ENCODE measurements around the gene PDE6C.

The PDE6C gene

GRCh38 chr10:93600446-93601145, 11.7 kb upstream of the PDE6C start:
- H3K9ac ChIP-seq (ENCODE audit: low read length): no peak overlapping the region
- no peak overlapping the region for H3K4me2 ChIP-seq (ENCODE audit: low read length)
- no peak overlapping the region for H3K27ac ChIP-seq (ENCODE audit: low read length)
- H4K20me1 ChIP-seq (ENCODE audit: insufficient read depth, low read length): no peaks in the 10 kb centered on the region
- no peak overlapping the region for H2AFZ ChIP-seq (ENCODE audit: low read depth, low read length)
- H3K27me3 ChIP-seq (ENCODE audit: low read depth, low read length): no peaks in the 10 kb centered on the region
- no peak for TF ChIP-seq EZH2phosphoT487 (IDR thresholded peaks at IDR 0.05; ENCODE audit: low read depth)
- TF ChIP-seq CTCF (IDR thresholded peaks at IDR 0.05; ENCODE audit: low read depth, low read length): no peak
- no peak overlapping the region for H3K4me3 ChIP-seq (ENCODE audit: low read length)
- no peaks in the 10 kb centered on the region for H3K79me2 ChIP-seq (ENCODE audit: low read length)
- H3K4me1 ChIP-seq (ENCODE audit: low read length): no peaks in the 10 kb centered on the region
- H3K9me3 ChIP-seq (ENCODE audit: insufficient read depth, low read length): no peaks in the 10 kb centered on the region
- H3K36me3 ChIP-seq (replicated peaks; ENCODE audit: low read depth, low read length): no peaks in the 10 kb centered on the region

- no peak within 1 kb of the TSS for H3K4me3 ChIP-seq (ENCODE audit: low read length)
- no peak within 1 kb of the TSS for H3K4me2 ChIP-seq (ENCODE audit: low read length)
- H4K20me1 ChIP-seq (ENCODE audit: insufficient read depth, low read length): no peaks in the 10 kb centered on the region
- no peaks in the 10 kb centered on the region for H3K27me3 ChIP-seq (ENCODE audit: low read depth, low read length)
- H3K79me2 ChIP-seq (ENCODE audit: low read length): no peaks in the 10 kb centered on the region
- TF ChIP-seq CTCF (IDR thresholded peaks at IDR 0.05; ENCODE audit: low read depth, low read length): no peak
- no peaks in the 10 kb centered on the region for H3K4me1 ChIP-seq (ENCODE audit: low read length)
- H3K9ac ChIP-seq (ENCODE audit: low read length): no peak within 1 kb of the TSS
- H2AFZ ChIP-seq (ENCODE audit: low read depth, low read length): no peak within 1 kb of the TSS
- H3K36me3 ChIP-seq (replicated peaks; ENCODE audit: low read depth, low read length): no peaks in the 10 kb centered on the region
- no peak within 1 kb of the TSS for H3K27ac ChIP-seq (ENCODE audit: low read length)
- no peaks in the 10 kb centered on the region for H3K9me3 ChIP-seq (ENCODE audit: insufficient read depth, low read length)
These were observed 11.1 kb upstream of the PDE6C start, which contains the start of gene RBP4 for GRCh38 chr10:93601146-93601773. Gene RBP4 (minus strand): TSS chr10:93601235. CDS start chr10:93601028, 207 bp downstream.

GRCh38 chr10:93601774-93602162, 10.6 kb upstream of the PDE6C start:
- no peak overlapping the region for H3K4me2 ChIP-seq (ENCODE audit: low read length)
- no peaks in the 10 kb centered on the region for H3K4me1 ChIP-seq (ENCODE audit: low read length)
- no peak overlapping the region for H3K27ac ChIP-seq (ENCODE audit: low read length)
- TF ChIP-seq EZH2phosphoT487 (IDR thresholded peaks at IDR 0.05; ENCODE audit: low read depth) (no peak), CTCF (IDR thresholded peaks at IDR 0.05; ENCODE audit: low read depth, low read length) (no peak)
- H2AFZ ChIP-seq (ENCODE audit: low read depth, low read length): no peak overlapping the region
- no peaks in the 10 kb centered on the region for H3K36me3 ChIP-seq (replicated peaks; ENCODE audit: low read depth, low read length)
- no peak overlapping the region for H3K4me3 ChIP-seq (ENCODE audit: low read length)
- H3K27me3 ChIP-seq (ENCODE audit: low read depth, low read length): no peaks in the 10 kb centered on the region
- no peaks in the 10 kb centered on the region for H4K20me1 ChIP-seq (ENCODE audit: insufficient read depth, low read length)
- H3K9ac ChIP-seq (ENCODE audit: low read length): no peak overlapping the region
- H3K79me2 ChIP-seq (ENCODE audit: low read length): no peaks in the 10 kb centered on the region
- no peaks in the 10 kb centered on the region for H3K9me3 ChIP-seq (ENCODE audit: insufficient read depth, low read length)

- H3K4me3 ChIP-seq (ENCODE audit: low read length): no peak overlapping the region
- H2AFZ ChIP-seq (ENCODE audit: low read depth, low read length): no peak overlapping the region
- no peaks in the 10 kb centered on the region for H3K36me3 ChIP-seq (replicated peaks; ENCODE audit: low read depth, low read length)
- H3K9ac ChIP-seq (ENCODE audit: low read length): no peak overlapping the region
- H3K9me3 ChIP-seq (ENCODE audit: insufficient read depth, low read length): no peaks in the 10 kb centered on the region
- H3K27ac ChIP-seq (ENCODE audit: low read length): no peak overlapping the region
- no peaks in the 10 kb centered on the region for H3K4me1 ChIP-seq (ENCODE audit: low read length)
- H4K20me1 ChIP-seq (ENCODE audit: insufficient read depth, low read length): no peaks in the 10 kb centered on the region
- H3K79me2 ChIP-seq (ENCODE audit: low read length): no peaks in the 10 kb centered on the region
- no peaks in the 10 kb centered on the region for H3K27me3 ChIP-seq (ENCODE audit: low read depth, low read length)
- no peak for TF ChIP-seq EZH2phosphoT487 (IDR thresholded peaks at IDR 0.05; ENCODE audit: low read depth)
- no peak for TF ChIP-seq CTCF (IDR thresholded peaks at IDR 0.05; ENCODE audit: low read depth, low read length)
- no peak overlapping the region for H3K4me2 ChIP-seq (ENCODE audit: low read length)
These were observed 9.3 kb upstream of the PDE6C start for GRCh38 chr10:93603023-93603422.

Data from OCI-LY3 (cell line).